C4-2B (cell line): ENCODE data around the gene C15orf40.

Experiments used
- CTCF ChIP-seq: fragments of 450-650 bp; conservative IDR thresholded peaks from 2 replicates; pipeline ENCODE4 v1.5.1; 2017; ENCODE audit warnings: mild to moderate bottlenecking
- ZFX ChIP-seq: fragments of 450-650 bp; IDR thresholded peaks from 2 replicates; pipeline ENCODE4 v1.6.1; 2017

- TF ChIP-seq CTCF (no peak), ZFX (no peak)
Measured at GRCh38 chr15:83030021-83030420, 18.6 kb upstream of the C15orf40 start.
